ENCODE measurements around the gene CERT1.
"Not testable (repeated sequence)": the region's sequence is repeated elsewhere in the genome, so short reads cannot be mapped to it uniquely, and the experiment has no call there.

CERT1 gene

DNA sequence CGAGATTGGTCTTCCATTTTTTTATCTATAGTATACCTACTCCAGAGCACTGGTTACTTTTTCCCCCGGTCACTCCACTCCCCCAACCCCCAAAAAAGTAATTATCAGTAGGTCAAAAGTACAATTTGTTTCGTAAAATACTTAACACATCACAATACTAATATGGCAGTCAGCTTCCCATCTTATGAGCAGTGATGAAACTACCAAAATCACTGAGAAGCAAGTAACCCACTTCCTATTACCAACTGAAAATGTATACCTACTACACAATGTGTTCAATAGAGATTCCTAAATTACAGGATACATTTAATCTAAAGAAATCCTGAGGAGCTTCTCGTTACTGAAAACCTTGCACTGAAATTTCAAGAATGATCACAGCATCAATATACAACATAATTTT lies 1.9 kb downstream of the CERT1 start:
- peak overlapping the region; percentile 81 for H3K4me3 ChIP-seq (ENCODE audit: control insufficient read depth, low read depth, low read length)
- TF ChIP-seq, protein P1, sequence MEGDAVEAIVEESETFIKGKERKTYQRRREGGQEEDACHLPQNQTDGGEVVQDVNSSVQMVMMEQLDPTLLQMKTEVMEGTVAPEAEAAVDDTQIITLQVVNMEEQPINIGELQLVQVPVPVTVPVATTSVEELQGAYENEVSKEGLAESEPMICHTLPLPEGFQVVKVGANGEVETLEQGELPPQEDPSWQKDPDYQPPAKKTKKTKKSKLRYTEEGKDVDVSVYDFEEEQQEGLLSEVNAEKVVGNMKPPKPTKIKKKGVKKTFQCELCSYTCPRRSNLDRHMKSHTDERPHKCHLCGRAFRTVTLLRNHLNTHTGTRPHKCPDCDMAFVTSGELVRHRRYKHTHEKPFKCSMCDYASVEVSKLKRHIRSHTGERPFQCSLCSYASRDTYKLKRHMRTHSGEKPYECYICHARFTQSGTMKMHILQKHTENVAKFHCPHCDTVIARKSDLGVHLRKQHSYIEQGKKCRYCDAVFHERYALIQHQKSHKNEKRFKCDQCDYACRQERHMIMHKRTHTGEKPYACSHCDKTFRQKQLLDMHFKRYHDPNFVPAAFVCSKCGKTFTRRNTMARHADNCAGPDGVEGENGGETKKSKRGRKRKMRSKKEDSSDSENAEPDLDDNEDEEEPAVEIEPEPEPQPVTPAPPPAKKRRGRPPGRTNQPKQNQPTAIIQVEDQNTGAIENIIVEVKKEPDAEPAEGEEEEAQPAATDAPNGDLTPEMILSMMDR (conservative IDR thresholded peaks at IDR 0.05; ENCODE audit: control insufficient read depth, insufficient read depth, low read depth, low read length), result no peak
- no peak for DNase-seq (ENCODE audit: low read depth)

DNA sequence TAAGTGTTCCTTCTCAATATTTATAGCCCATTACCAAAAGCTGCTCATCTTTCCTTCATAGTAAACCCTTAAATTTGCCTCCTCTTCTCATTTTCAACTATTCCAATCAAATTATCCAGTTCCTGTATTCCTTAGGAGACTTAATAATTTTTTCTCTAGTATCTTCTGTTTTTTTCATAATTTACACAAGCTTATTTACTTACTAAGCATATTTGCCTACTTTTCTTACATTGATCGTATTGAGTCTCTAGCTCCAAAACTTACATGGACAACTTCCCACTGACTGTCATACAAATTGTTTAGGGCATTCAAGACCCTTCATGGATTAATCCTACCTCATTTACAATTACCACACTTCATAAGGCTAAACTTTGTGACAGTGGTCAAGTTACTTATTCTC lies 3.6 kb downstream of the CERT1 start:
- no peak overlapping the region for H3K4me3 ChIP-seq (ENCODE audit: control insufficient read depth, low read depth, low read length)
- TF ChIP-seq, protein P1 (conservative IDR thresholded peaks at IDR 0.05; ENCODE audit: control insufficient read depth, insufficient read depth, low read depth, low read length), result no peak
- no peak for DNase-seq (ENCODE audit: low read depth)

DNA sequence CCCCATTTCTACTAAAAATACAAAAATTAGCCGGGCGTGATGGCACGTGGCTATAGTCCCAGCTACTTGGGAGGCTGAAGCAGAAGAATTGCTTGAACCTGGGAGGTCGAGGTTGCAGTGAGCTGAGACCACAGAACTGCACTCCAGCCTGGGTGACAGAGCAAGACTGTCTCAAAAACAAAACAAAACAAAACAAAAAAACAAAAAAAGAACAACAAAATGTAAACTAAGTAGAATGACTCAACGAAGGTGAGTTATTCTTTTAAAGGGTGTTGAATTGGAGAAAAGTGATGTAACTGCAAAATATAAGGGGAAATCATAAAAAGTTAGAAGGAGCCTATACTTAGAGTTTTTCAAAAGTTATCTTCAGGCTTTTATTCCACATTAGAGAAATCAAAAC lies 6.3 kb downstream of the CERT1 start:
- H3K4me3 ChIP-seq (ENCODE audit: control insufficient read depth, low read depth, low read length); DNase-seq (ENCODE audit: low read depth): not testable (repeated sequence)

GRCh38 chr5:75498875-75499274 lies 12.6 kb downstream of the CERT1 start:
- not testable (repeated sequence) for DNase-seq (ENCODE audit: low read depth); H3K4me3 ChIP-seq (ENCODE audit: control insufficient read depth, low read depth, low read length)

DNA sequence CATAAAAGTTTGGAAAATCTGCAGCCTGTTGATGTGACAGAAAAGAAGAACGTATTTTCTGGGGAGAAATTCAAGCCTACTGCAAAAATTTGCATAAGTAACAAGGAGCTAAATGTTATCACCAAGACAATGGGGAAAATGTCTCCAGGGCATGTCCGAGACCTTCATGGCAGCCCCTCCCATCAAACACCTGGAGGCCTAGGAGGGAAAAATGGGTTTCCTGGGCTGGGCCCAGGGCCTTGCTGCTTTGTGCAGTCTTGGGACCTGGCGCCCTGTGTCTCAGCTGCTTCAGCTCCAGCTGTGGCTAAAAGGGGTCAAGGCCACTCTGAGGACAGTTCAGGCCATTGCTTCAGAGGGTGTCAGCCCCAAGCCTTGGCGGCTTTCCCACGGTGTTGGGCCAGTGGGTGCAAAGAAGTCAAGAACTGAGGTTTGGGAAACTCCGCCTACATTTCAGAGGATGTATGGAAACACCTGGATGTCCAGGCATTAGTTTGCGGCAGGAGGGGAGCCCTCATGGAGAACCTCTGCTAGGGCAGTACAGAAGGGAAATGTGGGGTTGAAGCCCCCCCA lies 13.1 kb downstream of the CERT1 start:
- no peak for DNase-seq (ENCODE audit: low read depth)
- TF ChIP-seq, protein P1 (conservative IDR thresholded peaks at IDR 0.05; ENCODE audit: control insufficient read depth, insufficient read depth, low read depth, low read length), result no peak
- H3K4me3 ChIP-seq (ENCODE audit: control insufficient read depth, low read depth, low read length), result no peak overlapping the region

DNA sequence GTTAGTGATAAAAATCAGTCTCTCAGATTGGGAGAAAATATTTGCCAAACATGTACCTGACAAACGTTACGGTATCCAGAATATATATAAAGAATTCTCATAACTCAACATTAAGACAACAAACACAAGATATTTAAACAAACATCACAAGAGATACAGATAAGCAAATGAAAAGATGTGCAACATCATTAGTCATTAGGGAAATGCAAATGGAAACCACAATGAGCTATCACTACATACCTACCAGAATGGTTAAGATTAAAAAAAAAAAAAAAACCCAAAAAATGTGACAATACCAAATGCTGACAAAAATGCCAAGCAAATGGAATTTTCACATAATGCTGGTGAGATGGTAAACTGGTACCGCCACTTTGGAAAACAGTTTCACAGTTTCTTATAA lies 15.4 kb downstream of the CERT1 start:
- TF ChIP-seq, protein P1 (conservative IDR thresholded peaks at IDR 0.05; ENCODE audit: control insufficient read depth, insufficient read depth, low read depth, low read length), result no peak
- no peak overlapping the region for H3K4me3 ChIP-seq (ENCODE audit: control insufficient read depth, low read depth, low read length)
- DNase-seq (ENCODE audit: low read depth), result no peak

DNA sequence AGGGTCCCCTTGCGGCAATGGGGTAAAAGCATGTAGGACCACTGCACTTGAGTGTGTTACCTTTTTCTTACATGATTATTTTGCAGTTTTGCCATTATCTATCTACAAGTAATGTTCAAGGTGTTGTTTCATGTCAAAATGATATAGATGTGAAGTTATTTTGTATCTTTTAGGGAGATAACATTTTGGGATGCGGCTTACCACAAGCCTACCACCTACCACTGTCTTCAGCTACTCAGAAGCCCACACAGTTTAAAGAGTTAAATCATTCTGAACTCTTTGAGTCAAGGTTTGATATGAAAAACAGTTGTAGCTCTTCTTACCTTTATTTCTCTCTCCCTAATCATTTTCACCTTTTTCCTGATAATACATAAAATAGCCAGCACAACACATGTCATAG lies 19.8 kb downstream of the CERT1 start:
- no peak for DNase-seq (ENCODE audit: low read depth)
- no peak overlapping the region for H3K4me3 ChIP-seq (ENCODE audit: control insufficient read depth, low read depth, low read length)
- TF ChIP-seq, protein P1 (conservative IDR thresholded peaks at IDR 0.05; ENCODE audit: control insufficient read depth, insufficient read depth, low read depth, low read length), result no peak

GRCh38 chr5:75489847-75490246 lies 21.6 kb downstream of the CERT1 start:
- not testable (repeated sequence) for DNase-seq (ENCODE audit: low read depth); H3K4me3 ChIP-seq (ENCODE audit: control insufficient read depth, low read depth, low read length)

All from fibroblast of mammary gland (primary cell).